IMR-90 (cell line): ENCODE results near the gene BRAT1. TPM values are rescaled to one million over a fixed set of nuclear protein-coding genes. Genes with fewer than 3 reads are reported as not detected.

Experiments used
- ATAC-seq: fragments of 200-7000 bp; cut with Tn5 transposase; 2 replicates; pipeline ENCODE4 v1.9.1; 2020; ENCODE audit warnings: low read depth, mild to moderate bottlenecking, moderate library complexity
- BruUV-seq: library from RNA; stranded (reverse); fragments of 400-500 nt; replicated peaks from 2 replicates; lab custom pipeline; 2021; lab: Mats Ljungman, UMichigan
- CTCF ChIA-PET: fragments of 300-600 bp; formaldehyde crosslinking; extraction: SDS; loops from one replicate; lab custom pipeline; 2021; ENCODE audit warnings: antibody characterized with exemption; lab: Yijun Ruan, JAX
- POLR2A ChIA-PET: fragments of 300-600 bp; sonication (Branson Sonifier 250); formaldehyde crosslinking; loops from one replicate; lab custom pipeline; 2022; ENCODE audit warnings: antibody characterized with exemption; ENCODE audit not compliant: unreplicated experiment; lab: Charles Lee
- DNase-seq: peaks from one replicate; pipeline ENCODE4 v3.0.0; 2013
- H2AFZ ChIP-seq: replicated peaks from 2 replicates; pipeline ENCODE3; 2013; ENCODE audit warnings: low read length, mild to moderate bottlenecking; ENCODE audit not compliant: poor library complexity
- H2AK5ac ChIP-seq: 2 replicates; pipeline ENCODE4 v1.6.1; 2013; ENCODE audit warnings: low read depth, low read length, inconsistent platforms
- H2AK9ac ChIP-seq: replicated peaks from 2 replicates; pipeline ENCODE3; 2013; ENCODE audit warnings: mild to moderate bottlenecking, low read depth, low read length, moderate library complexity; ENCODE audit not compliant: poor library complexity
- H2BK120ac ChIP-seq: 2 replicates; pipeline ENCODE4 v1.6.1; 2013; ENCODE audit warnings: low read depth, low read length, inconsistent platforms
- H2BK15ac ChIP-seq: 3 replicates; pipeline ENCODE4 v1.6.1; 2013; ENCODE audit warnings: low read depth, low read length, inconsistent platforms
- H2BK20ac ChIP-seq: 2 replicates; pipeline ENCODE4 v1.6.1; 2013; ENCODE audit warnings: low read depth, mild to moderate bottlenecking, inconsistent platforms, low read length, moderate library complexity
- H2BK5ac ChIP-seq: 2 replicates; pipeline ENCODE4 v1.6.1; 2013; ENCODE audit warnings: mild to moderate bottlenecking, low read depth, low read length, inconsistent platforms; ENCODE audit not compliant: poor library complexity, severe bottlenecking
- H3K14ac ChIP-seq: replicated peaks from 2 replicates; pipeline ENCODE4 v1.6.1; 2013; ENCODE audit warnings: low read depth, low read length, inconsistent platforms
- H3K18ac ChIP-seq: 2 replicates; pipeline ENCODE4 v1.6.1; 2013; ENCODE audit warnings: low read depth, low read length, control low read depth
- H3K23ac ChIP-seq: 2 replicates; pipeline ENCODE4 v1.6.1; 2013; ENCODE audit warnings: low read depth, low read length, inconsistent platforms
- H3K27ac ChIP-seq: 2 replicates; pipeline ENCODE4 v1.5.1; 2013; ENCODE audit warnings: mild to moderate bottlenecking, control low read depth, low read length; ENCODE audit not compliant: insufficient read depth
- H3K27me3 ChIP-seq: 2 replicates; pipeline ENCODE4 v1.6.1; 2013; ENCODE audit warnings: low read length; ENCODE audit not compliant: control insufficient read depth, insufficient read depth
- H3K36me3 ChIP-seq: 2 replicates; pipeline ENCODE4 v1.6.1; 2013; ENCODE audit warnings: low read length, mixed read lengths; ENCODE audit not compliant: control insufficient read depth, insufficient read depth
- H3K4ac ChIP-seq: 2 replicates; pipeline ENCODE4 v1.6.1; 2013; ENCODE audit warnings: low read depth, low read length, inconsistent platforms
- H3K4me1 ChIP-seq: 2 replicates; pipeline ENCODE4 v1.6.1; 2013; ENCODE audit warnings: low read length, mixed read lengths; ENCODE audit not compliant: control insufficient read depth, insufficient read depth
- H3K4me2 ChIP-seq: 2 replicates; pipeline ENCODE4 v1.6.1; 2013; ENCODE audit warnings: low read depth, mild to moderate bottlenecking, control low read depth, low read length, moderate library complexity
- H3K4me3 ChIP-seq: 2 replicates; pipeline ENCODE4 v1.5.1; 2013; ENCODE audit warnings: low read depth, mild to moderate bottlenecking, control low read depth, low read length, moderate library complexity; ENCODE audit not compliant: insufficient read depth
- H3K56ac ChIP-seq: 2 replicates; pipeline ENCODE4 v1.6.1; 2013; ENCODE audit warnings: low read length, inconsistent platforms; ENCODE audit not compliant: insufficient read depth; ENCODE audit errors: extremely low read depth
- H3K79me1 ChIP-seq, 2 experiments: 2 replicates each; pipeline ENCODE4 v1.6.1; 2013; ENCODE audit warnings: low read length in 2 of 2, inconsistent platforms in 1 of 2, low read depth in 1 of 2
- H3K9ac ChIP-seq: 2 replicates; pipeline ENCODE4 v1.6.1; 2013; ENCODE audit warnings: low read depth, low read length, control low read depth
- H3K9me1 ChIP-seq: 2 replicates; pipeline ENCODE4 v1.6.1; 2013; ENCODE audit warnings: low read length, inconsistent platforms; ENCODE audit not compliant: insufficient read depth
- H3K9me3 ChIP-seq: 2 replicates; pipeline ENCODE4 v1.6.1; 2013; ENCODE audit warnings: low read length; ENCODE audit not compliant: control insufficient read depth, insufficient read depth
- H4K20me1 ChIP-seq: 2 replicates; pipeline ENCODE4 v1.6.1; 2013; ENCODE audit warnings: low read length, inconsistent platforms; ENCODE audit not compliant: insufficient read depth
- H4K5ac ChIP-seq: 2 replicates; pipeline ENCODE4 v1.6.1; 2013; ENCODE audit warnings: mild to moderate bottlenecking, low read depth, low read length, control low read depth
- H4K8ac ChIP-seq, 2 experiments: 2 replicates each; pipeline ENCODE4 v1.6.1; 2013; ENCODE audit warnings: low read depth in 2 of 2, low read length in 2 of 2, control low read depth in 1 of 2, inconsistent platforms in 1 of 2
- H4K91ac ChIP-seq: 2 replicates; pipeline ENCODE4 v1.6.1; 2013; ENCODE audit warnings: low read depth, low read length, inconsistent platforms; ENCODE audit not compliant: insufficient read depth
- BHLHE40 ChIP-seq: fragments of 150-350 bp; IDR thresholded peaks from 2 replicates; pipeline ENCODE4 v1.6.1; 2016; ENCODE audit warnings: mild to moderate bottlenecking, low read depth, low read length
- CEBPB ChIP-seq: IDR thresholded peaks from 2 replicates; pipeline ENCODE4 v1.6.1; 2012; ENCODE audit warnings: low read depth, low read length, improper control_type of control experiment
- CHD1 ChIP-seq: IDR thresholded peaks from 2 replicates; pipeline ENCODE4 v1.6.1; 2012; ENCODE audit warnings: low read depth, low read length, improper control_type of control experiment
- CTCF ChIP-seq: conservative IDR thresholded peaks from 2 replicates; pipeline ENCODE4 v1.5.1; 2012; ENCODE audit warnings: mild to moderate bottlenecking, low read depth, low read length, improper control_type of control experiment
- ELK1 ChIP-seq: fragments of 150-350 bp; IDR thresholded peaks from 2 replicates; pipeline ENCODE4 v1.6.1; 2016; ENCODE audit warnings: low read depth, mild to moderate bottlenecking, low read length, moderate library complexity, borderline replicate concordance
- FOS ChIP-seq: fragments of 150-350 bp; IDR thresholded peaks from 2 replicates; pipeline ENCODE4 v1.6.1; 2016; ENCODE audit warnings: low read depth, low read length
- MAFK ChIP-seq: IDR thresholded peaks from 2 replicates; pipeline ENCODE4 v1.6.1; 2012; ENCODE audit warnings: low read depth, low read length, improper control_type of control experiment
- MAZ ChIP-seq: IDR thresholded peaks from 2 replicates; pipeline ENCODE4 v1.6.1; 2012; ENCODE audit warnings: low read depth, mild to moderate bottlenecking, low read length, improper control_type of control experiment, moderate library complexity, borderline replicate concordance
- MXI1 ChIP-seq: IDR thresholded peaks from 2 replicates; pipeline ENCODE4 v1.6.1; 2012; ENCODE audit warnings: low read depth, mild to moderate bottlenecking, low read length, moderate library complexity, borderline replicate concordance
- NFE2L2 ChIP-seq: fragments of 150-350 bp; IDR thresholded peaks from 2 replicates; pipeline ENCODE4 v1.6.1; 2016; ENCODE audit warnings: low read depth, mild to moderate bottlenecking, low read length
- POLR2A ChIP-seq: IDR thresholded peaks from 2 replicates; pipeline ENCODE4 v1.6.1; 2012; ENCODE audit warnings: mild to moderate bottlenecking, low read depth, low read length
- RAD21 ChIP-seq: IDR thresholded peaks from 2 replicates; pipeline ENCODE4 v1.6.1; 2012; ENCODE audit warnings: low read length, improper control_type of control experiment
- RCOR1 ChIP-seq: IDR thresholded peaks from 2 replicates; pipeline ENCODE4 v1.6.1; 2012; ENCODE audit warnings: mild to moderate bottlenecking, low read length, improper control_type of control experiment; ENCODE audit not compliant: insufficient replicate concordance
- RFX5 ChIP-seq: IDR thresholded peaks from 2 replicates; pipeline ENCODE4 v1.8.0; 2012; ENCODE audit warnings: low read depth, mild to moderate bottlenecking, low read length, moderate library complexity
- SMC3 ChIP-seq: fragments of 150-350 bp; IDR thresholded peaks from 2 replicates; pipeline ENCODE4 v1.6.1; 2016; ENCODE audit warnings: low read depth, mild to moderate bottlenecking, antibody characterized with exemption, low read length, moderate library complexity
- USF2 ChIP-seq: fragments of 150-350 bp; IDR thresholded peaks from 2 replicates; pipeline ENCODE4 v1.6.1; 2017; ENCODE audit warnings: mild to moderate bottlenecking, antibody characterized with exemption, low read length, low read depth
- WGBS, 2 experiments: methylation state at CpG; one replicate each; pipeline versions ENCODE4 v1.1.5 to v1.1.7; 2013; ENCODE audit warnings: missing lambda C conversion rate in 2 of 2; ENCODE audit not compliant: insufficient read length in 1 of 2; ENCODE audit errors: extremely low coverage in 2 of 2; 5-methylcytosine and 5-hydroxymethylcytosine counted together
- dilution Hi-C: fragments of 300-500 bp; cut with HindIII; formaldehyde crosslinking; loops from one replicate; pipeline ENCODE4 v1.14.3; 2018; ENCODE audit warnings: low sequenced_read_pairs; ENCODE audit not compliant: unreplicated experiment
- in situ Hi-C: fragments of 300-500 bp; cut with MboI; formaldehyde crosslinking; loops from 3 replicates; pipeline ENCODE4 v1.14.3; 2019; ENCODE audit warnings: low sequenced_read_pairs, inconsistent platforms, mixed read lengths
- intact Hi-C: fragments of 100-400 bp; cut with micrococcal nuclease; formaldehyde crosslinking; loops from 2 replicates; pipeline ENCODE4 v1.10.0; 2022
- polyA plus RNA-seq, 3 experiments: library from polyadenylated mRNA; depleted of rRNA; stranded (reverse); fragments of >200 nt; gene quantifications; 2 replicates each; pipeline ENCODE4 v1.2.3, GENCODE V29; 2012; ENCODE audit warnings: low replicate concordance in 1 of 3
- total RNA-seq: library from RNA; depleted of rRNA; stranded (reverse); fragments of >200 nt; gene quantifications from 2 replicates; pipeline ENCODE4 v1.2.3, GENCODE V29; 2012

BRAT1 gene
- total and polyA plus RNA-seq, 2 of the 4 experiments (the other 2 are of a cell fraction) = 6.8 to 21.9 TPM

- Histone ChIP-seq H3K4ac (no peak overlapping the region), H2AK5ac (no peak overlapping the region), H4K8ac (no peak overlapping the region), H3K27ac (no peak overlapping the region), H3K23ac (no peak overlapping the region), H4K91ac (no peak overlapping the region), H3K9me1 (no peaks in the 10 kb centered on the region), H2BK120ac (no peak overlapping the region), H3K56ac (no peak overlapping the region), H4K20me1 (no peaks in the 10 kb centered on the region), H4K5ac (no peak overlapping the region), H2AFZ (no peak overlapping the region), H3K18ac (no peak overlapping the region), H3K14ac (no peak overlapping the region), H3K4me2 (no peak overlapping the region), H2BK15ac (no peak overlapping the region), H3K4me1 (no peaks in the 10 kb centered on the region), H3K9me3 (no peaks in the 10 kb centered on the region), H2AK9ac (no peak overlapping the region), H3K27me3 (no peaks in the 10 kb centered on the region), H2BK20ac (no peak overlapping the region), H3K79me1 (no peaks in the 10 kb centered on the region), H3K36me3 (peaks cover 42% of the 10 kb centered on the region), H3K9ac (no peak overlapping the region), H2BK5ac (no peak overlapping the region), H3K4me3 (no peak overlapping the region)
- ATAC-seq (no peak), DNase-seq (no peak)
- WGBS, 2 experiments = no CpG with 5 or more reads among the region's 10 CpGs
- dilution Hi-C loops = no loop called here
- TF ChIP-seq POLR2A = no peak
- TF ChIP-seq FOS = no peak
- TF ChIP-seq USF2 = no peak
- no peak for TF ChIP-seq RFX5
- no peak for TF ChIP-seq RAD21
- TF ChIP-seq SMC3 = no peak
- no peak for TF ChIP-seq NFE2L2
- no peak for TF ChIP-seq ELK1
- no peak for TF ChIP-seq RCOR1
- TF ChIP-seq CTCF = no peak
- TF ChIP-seq CHD1 = no peak
- no peak for TF ChIP-seq CEBPB
- no peak for TF ChIP-seq BHLHE40
- no peak for TF ChIP-seq MXI1
- TF ChIP-seq MAFK = no peak
- no peak for TF ChIP-seq MAZ
- no TSS peak for BruUV-seq
- ChIA-PET POLR2A (no interaction called here), CTCF (no interaction called here)
- intact Hi-C loops = no loop called here
- in situ Hi-C loops = no loop called here
Observed at GRCh38 chr7:2594599-2594998, 39.3 kb upstream of the BRAT1 start.
